Stimulated activated CD8-positive, alpha-beta memory T cell treated with anti-CD3 and anti-CD28 coated beads, Interleukin-7, amount 100 ng/mL, for 4 hours (primary cell): ENCODE measurements around the gene APLP2.

Experiments
- DNase-seq, 2 donors: peaks; one replicate each; pipeline ENCODE4 v3.0.0-alpha.2; 2020; ENCODE audit warnings: low read depth in 2 of 2

APLP2 gene

DNA sequence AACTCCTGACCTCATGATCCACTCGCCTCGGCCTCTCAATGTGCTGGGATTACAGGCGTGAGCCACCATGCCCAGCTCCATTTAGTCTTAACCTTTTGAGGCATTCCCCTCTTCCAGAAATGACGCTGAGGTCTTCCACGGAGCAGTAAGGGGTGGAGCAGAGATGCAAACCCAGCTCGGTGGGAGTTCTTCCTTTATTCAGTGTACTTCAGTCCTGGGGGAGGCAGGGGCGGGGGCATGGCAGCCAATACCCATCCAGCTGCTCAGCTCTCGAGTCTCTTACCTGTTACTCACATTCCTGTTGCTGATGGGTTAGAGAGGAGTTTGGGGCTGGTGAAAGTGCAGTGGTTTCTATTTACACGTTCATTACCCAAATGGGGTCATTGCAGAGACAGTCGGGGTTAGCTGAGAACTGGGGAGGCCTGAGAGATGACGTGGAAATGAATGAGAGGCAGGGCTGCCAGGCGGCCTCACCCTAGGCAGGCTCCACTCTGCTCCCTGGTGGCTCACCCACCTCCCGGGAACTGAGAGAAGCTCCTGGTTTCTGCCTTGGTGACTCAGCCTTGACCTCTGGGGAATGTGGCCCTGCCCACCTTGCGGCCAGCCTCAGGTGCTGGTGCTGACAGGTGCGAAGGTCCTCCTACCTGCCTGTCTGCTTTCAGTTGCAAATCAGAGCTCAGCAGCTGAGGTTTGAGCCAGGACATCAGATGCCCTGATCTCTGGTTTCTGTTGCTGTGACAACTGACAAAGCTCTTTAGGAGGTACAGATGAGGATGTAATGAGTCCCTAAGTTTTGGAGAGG is 76.5 kb downstream of the APLP2 start:
- DNase-seq, result no peak

DNA sequence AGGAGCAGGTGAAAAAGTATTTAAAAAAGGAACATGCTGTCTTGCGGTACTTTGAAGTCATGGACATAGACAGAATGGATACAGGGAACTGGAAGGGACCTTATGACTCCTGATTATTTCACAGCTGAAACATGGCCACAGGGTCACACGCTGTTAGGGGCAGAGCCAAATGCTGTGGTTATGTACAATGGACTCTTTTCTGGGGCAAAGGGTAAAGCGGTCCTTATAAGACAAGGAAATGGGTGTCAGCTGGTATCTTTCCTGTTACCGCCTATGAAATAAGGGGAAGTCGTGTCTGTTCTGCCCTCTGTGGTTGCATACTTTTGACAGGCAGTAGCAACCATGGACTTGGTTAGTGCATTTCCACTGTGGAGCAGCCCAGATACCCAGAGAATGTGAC is 77.1 kb downstream of the APLP2 start:
- no peak for DNase-seq

DNA sequence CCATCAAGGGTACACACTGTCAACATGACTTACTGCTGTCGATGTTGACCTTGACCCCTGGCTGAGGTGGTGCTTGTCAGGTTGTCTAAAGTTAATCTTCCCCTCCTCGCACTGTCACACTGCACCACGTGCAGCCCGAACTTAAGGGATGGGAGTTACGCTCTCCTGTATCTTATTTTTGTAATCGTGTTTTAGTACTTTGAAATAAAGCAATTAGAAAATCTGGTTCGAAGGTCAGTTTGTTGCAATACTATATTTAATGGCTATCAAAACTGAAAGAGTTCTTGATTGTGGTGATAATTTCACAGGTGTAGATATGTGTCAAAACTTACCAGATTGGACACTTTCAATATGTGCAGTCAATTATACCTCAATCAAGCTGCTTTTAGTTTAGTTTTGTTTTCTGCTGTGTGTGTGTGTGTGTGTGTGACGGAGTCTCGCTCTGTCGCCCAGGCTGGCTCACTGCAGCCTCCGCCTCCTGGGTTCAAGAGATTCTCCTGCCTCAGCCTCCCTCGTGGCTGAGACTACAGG is 79.2 kb downstream of the APLP2 start:
- no peak for DNase-seq

DNA sequence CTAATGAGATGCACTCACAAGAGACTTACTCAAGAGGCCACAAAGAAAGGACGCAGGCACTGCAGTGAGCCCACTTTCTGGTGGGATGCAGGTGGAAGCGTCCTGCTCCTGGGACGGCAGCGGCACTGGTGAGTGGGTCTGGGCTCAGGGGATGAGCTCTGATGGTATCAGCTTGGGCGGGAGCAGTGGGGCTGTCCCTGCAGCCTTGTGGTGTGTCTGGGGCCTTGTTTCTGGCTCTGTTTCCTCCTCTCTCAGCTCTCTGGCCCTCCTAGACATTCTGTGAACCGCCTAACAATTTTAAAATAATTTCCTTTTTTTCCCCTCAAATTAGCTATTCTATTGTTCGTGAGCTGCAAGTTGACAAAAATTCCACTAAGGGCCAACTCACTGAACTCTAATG is 81.1 kb downstream of the APLP2 start:
- no peak for DNase-seq

DNA sequence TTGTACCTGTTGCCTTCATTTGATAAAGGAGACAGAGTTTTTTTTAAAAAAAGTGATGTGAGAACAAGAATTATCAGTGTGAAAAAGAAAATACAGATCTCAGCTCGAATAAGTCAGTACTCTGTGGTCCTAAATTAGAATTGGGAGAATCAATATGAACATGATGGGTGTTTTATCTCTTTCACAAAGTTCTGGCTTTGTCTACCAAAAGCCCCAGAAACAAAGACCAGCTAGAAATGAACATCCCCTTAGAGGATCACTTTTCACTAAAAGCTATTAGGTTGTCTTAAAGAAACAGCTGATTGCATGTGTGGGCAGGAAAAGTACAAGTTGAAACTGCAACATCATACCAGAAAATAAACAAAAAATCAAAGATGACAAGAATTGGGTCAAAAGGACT is 81.5 kb downstream of the APLP2 start:
- no peak for DNase-seq

DNA sequence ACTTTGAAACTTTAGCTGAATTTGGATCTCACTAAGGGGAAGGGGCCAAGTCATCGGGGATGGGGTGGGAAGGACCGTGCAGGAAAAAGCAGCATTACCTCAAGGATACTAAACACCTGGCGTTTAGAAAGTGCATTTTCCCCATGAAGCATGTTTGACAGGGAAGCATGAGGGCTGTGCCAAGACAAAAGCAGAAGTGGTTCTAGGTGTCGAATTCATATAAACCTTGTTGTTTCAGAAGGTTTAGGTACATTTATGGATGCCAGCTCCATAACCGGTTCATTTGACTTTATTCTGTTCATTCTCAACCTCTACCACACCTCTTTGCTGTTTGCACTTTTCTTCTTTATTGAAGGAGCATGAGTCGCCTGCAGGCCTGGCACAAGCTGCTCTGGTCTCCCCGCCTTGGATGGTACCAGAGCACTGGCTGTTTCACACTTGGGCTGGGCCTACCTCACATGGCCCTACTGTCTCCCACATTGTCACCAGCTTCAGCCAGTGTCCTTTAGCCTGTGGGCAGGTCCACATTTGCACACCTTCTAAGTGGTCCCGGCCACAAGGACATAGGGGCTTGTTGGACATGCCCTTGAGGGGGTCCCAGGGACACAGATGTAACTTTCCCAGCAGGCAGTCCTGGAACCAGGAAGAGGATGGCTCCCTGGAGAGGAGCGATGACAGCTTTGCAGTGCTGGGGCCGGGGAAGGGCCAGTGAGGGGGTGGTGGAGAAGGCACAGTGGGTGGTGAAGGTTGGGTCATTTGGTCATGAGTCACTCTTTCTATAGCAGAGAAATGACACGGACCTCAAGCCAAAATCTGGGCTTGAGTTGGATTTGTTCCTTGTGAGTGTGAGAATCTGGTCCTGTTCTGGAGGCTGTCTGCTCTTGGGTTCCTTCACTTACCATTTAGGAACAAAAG is 86.7 kb downstream of the APLP2 start:
- no peak for DNase-seq

DNA sequence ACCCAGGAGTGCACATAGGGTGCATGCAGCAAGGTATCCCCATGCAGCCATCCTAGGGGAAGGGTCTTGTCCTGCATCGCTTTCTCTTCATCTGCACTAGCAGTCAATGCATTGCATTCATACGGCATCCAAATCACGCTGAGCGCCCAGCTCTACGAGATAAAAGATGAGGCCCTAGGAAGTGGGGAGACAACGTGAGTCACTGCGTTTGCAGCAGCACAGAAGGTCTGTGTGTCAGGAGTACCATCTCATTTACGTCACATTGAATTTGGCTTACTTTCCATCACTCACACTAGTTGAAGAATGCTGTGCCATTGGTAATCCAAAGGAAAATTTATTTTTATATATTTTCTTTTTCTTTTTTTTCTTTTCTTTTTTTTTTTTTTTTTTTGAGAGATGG is 87.4 kb downstream of the APLP2 start:
- DNase-seq, result no peak

DNA sequence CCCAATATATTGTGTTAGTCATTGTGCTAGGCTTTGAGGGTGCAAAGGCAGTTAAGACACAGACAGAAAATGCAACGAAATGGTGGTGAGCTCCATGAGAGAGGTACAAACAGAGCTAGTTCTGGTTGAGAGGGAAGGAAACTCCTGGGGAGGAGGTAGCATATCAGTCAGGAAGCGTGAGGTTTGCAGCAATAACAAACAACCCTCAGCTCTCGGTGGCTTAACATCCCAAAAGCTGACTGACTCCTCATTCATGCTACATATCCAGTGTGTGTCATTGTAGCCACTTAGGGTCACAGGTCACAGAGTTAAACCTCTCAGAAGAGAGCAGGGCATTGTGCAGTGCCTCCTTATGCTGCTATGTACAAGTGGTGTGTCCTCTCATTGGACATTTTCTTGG is 88.1 kb downstream of the APLP2 start:
- no peak for DNase-seq

DNA sequence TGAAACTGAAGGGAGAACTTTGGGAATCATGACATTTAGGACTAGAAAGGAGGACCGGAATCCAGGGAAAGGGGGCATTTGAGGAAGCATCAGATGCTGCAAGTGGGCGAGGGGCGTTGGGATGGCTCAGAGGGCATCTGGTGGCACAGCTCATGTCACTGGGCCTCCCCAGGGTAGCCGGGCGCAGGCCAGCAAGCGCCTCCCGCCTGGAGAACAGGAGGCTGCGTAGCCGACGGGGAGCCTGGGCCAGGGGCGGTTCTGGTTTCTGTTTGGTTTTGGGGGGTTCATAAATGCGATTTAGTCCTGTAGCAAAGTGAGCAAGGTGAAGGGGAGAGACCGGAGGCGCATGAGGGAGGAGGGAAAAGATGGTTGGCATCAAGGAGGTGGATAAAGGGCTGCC is 89.4 kb downstream of the APLP2 start:
- DNase-seq, result no peak

DNA sequence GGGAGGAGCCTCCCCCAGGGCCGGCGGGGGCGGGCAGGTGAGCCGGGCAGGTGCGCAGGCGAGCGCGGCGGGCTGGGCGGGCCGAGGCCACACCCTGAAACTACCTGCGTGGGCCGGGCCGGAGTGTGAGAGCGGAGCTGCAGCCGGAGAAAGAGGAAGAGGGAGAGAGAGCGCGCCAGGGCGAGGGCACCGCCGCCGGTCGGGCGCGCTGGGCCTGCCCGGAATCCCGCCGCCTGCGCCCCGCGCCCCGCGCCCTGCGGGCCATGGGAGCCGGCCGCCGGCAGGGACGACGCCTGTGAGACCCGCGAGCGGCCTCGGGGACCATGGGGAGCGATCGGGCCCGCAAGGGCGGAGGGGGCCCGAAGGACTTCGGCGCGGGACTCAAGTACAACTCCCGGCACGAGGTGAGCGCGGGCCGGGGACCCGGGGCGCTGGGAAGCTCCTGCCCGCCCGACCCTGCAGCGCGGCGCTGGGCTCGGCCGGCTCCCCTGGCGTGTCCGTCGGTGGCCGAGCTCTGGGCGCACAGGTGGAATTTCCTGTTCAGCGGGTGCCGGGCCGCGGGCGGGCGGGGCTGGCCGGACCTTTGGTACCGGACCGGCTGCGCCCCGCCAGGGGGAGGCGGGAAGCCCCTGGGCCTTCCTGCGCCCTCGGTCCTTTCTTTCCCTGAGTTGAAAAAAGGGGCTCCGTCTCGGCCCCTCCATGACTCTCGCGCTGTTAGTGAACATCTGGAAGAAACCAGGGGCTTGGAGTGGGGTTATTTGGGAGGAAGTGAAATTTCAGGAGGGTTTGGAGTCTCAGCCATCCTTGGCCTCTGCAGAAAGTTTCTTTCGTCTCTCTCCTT is 90.2 kb downstream of the APLP2 start, which contains the start of gene ST14:
ST14 (plus strand) TSS at position 126 of the 841 bp plus-strand sequence; CDS start at position 324, 198 bp downstream.
- DNase-seq, result no peak

DNA sequence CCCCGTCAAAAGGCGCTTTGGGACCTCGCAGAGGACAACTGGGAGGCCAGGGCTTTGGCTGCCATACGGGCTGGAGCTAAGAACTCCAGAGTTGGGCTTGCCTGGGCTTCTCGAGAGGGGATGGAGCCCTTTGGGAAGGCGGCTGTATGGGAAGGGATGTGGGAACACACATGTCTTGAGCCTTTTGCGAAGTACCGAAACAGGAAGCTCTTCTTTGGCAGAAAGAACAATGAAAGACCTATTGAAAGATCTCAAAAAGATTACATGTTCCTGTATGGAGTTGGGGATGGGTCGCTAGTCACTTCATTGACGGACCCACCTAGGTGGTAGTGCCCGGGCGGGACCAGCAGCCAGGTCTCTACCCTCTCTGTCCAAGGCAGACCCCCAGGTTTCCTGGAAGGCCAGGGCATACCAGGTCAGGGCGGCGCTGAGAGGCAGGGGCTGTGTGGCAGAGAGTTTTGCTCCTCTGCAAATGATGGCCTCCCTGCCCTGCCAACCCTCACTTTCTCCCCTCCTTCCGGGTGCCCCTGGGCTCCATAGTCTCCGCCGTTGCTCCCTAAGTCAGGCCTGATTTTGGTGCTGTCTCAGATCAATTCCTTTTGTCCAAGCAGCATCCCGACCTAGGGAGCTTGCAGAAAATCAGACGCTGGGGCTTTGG is 90.9 kb downstream of the APLP2 start:
- no peak for DNase-seq

DNA sequence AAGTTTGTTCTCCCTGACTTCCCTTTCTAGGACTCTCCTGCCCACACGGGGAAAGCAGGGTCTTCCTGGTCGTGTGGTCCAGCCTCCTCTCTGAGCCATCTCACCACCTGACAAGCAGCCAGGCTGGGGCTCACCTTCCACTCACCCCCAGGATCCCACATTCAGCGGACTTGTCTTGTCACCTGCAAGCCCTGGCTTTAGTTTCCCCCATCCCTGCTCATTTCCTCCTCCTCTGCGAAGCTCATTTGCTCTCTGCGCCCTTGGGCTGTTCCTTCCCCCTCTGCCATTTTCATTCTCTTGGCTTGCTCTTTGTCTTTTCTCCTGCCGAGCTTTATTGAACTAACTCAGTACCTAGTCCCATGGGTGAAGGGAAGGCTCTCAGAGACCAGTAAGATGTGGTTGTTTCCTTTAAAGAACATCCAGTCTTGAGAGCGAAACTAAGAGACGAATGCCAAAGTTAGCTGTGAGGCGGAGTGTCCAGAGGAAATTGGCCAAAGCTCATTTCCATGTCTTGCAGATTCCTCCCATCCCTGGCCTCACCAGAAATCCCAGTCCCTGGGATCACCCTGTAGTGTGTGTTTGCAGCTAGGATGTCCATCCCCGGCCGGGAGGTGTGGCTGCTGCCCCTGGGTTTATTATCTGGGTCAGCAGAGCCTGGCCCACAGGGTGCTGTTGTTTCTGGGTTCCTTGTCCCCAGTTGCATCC is 91.9 kb downstream of the APLP2 start:
- no peak for DNase-seq

DNA sequence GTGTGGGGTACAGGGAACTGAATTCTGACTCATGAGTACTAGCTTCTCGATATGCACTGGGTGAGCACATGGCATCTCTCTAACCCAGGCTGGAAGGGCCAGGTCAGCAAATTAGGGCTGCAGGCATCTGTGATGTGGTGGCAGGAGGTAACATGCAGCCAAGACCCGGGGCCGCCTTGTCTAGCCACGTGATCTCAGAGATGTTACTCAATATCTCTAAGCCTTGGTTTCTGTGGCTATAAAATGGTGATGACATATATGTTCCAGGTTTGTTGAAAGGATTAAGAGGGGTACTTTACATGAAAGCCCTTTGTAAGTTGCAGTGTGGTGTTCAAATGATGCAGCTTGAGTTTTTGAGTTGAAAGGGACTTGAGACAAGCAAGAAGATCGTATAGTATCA is 93.0 kb downstream of the APLP2 start:
- DNase-seq, result no peak

DNA sequence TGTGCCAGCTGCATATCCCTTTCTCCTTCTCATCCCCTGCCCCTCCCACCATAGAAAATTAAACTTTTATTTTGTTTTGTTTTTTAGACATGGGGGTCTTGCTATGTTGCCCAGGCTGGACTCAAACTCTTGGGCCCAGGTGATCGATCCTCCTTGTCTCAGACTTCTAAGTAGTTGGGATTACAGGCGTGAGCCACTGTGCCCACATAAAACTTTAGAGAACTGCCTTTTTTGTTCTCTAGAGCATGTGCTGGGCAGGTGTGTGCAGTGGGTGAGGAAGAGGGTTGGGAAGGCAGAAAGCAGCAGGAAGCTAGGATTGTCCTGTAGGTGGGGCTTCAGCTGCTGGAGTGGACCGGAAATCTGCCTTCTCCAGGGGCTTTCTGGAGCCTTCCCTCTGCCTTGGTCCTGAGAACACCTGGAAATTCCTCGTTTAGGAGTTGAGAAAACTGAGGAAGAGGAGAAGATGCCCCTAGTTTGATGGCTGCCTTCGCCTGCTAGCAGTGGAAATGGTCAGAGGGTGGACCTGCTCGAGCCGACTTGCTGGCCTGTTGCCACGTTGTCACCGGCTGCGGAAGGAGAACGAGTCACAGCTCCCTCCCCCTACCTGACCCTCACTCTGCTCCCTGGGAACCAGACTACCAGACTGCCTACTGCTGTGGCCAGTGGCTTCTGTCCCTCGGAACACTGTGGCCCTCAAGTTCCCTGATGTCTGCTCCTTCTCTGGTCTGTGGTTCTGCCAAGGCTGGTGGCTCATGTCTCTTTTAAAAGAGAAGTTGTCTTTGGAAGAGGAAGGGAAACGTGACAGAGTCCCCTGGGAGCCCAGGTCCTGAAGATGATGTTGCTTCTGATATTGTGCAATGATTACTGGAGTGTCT is 93.9 kb downstream of the APLP2 start:
- DNase-seq, result no peak

DNA sequence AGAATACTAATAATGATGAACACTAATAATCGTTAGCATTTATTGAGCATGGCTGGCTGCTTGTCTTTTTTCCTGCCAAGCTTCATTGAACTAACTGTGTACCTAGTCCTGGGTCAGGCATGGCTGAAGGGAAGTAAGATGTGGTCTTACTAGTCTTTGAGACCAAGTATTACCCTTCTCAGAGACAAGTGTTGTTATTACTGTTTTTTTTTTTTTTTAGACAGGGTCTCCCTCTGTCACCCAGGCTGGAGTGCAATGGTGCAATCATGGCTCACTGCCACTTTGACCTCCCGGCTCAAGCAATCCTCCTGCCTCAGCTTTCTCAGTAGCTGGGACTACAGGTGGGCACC is 94.5 kb downstream of the APLP2 start:
- no peak for DNase-seq

DNA sequence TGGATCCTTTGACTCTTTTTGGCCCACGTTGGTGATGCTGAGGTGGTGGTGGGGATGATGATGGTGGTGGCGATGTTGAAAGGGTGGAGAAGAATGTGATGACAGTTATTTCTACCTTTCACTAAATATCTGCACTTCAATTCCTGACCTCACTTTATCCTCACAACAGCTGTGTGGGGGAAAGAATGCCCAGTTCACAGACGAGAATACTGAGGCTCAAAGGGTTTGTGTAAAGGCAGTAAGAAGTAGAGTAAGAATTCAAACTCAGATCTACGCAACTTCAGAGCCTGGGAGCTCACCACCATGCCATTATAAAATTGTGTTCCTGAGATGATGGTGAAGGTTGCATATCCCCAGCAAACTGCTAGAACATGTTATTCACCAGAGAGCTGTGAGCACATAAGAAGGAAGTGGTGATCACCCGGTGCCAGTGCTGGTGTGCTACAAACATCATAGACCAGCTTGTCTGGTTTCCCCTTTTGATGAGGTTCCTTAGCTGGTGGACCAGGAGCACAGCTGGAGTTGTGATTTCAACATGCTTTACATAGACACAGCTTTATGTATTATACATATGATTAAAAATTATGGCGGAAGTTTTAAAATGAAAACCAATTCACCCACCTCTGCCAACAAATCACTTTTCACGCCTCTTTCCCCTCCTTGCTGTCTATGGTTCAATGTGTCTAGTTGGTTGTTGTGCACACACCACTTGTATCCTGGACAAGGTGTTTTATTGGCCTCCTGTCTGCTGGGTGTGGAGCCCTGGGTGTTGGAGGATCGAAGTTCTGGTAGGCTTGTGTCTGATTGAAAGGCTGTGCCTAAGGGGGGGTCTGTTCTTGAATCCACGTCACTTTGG is 96.1 kb downstream of the APLP2 start:
- DNase-seq, result no peak

DNA sequence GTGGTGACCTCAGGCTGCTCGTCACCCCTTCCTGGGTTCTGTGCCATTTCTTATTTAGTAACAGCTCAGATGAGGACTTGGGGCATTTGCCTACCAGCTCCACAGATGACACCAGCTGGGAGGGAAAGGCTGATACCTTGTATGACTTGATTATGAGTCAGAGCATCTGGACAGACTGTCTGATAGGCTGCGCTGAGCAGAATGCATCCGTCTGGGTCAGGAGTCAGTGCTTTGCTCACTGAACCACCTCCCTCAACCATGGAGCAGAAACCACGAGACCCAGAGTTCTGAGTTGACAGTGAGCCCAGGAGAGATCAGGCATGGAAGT is 96.7 kb downstream of the APLP2 start:
- no peak for DNase-seq

DNA sequence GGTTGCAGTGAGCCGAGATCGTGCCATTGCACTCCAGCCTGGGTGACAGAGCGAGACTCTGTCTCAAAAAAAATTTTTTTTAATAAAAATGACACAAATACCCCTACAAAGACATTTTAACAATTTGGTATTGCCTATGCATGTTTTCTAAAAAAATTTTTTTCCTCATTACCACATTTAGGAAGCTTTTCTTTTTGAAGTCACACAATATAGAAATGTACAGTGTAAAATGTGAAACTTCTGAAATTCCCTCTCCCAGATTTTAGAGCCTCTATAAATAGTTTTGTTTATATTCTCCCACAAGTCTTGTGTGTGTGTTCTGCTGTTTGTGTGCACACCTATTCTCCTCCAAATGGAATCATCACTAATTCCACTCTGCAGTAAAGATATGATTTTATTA is 97.5 kb downstream of the APLP2 start:
- DNase-seq, result no peak

DNA sequence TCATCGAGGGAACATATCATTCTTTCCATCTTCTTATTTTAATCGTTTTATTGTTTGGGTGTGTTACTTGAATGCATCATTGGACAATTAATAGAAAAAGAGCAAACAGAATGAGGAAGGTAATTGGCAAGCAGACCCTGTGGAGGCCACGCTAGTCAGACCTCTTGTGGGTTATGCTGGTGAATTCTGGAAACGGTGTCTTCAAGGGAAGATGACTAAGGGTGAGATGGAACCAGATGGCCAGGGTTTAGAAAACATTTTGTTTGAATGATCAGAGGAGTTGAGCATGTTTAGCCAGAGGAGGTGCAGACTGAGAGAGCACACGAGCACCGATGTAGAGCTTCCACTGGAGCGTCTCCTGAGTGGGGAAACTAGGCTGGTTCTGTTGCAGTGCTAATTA is 98.4 kb downstream of the APLP2 start:
- no peak for DNase-seq
